ENCODE results near the gene PNMA6F. TPM values are rescaled to one million over a fixed set of nuclear protein-coding genes. Genes with fewer than 3 reads are reported as not detected.
A peak's percentile ranks its signal among the peaks of the same experiment; 100 is the strongest.

PNMA6F gene
- total and polyA plus RNA-seq, 2 donors (not counting 1 experiment from before 2014, with no cell fraction given) = not detected

- Histone ChIP-seq H3K4me3 (ENCODE audit: control extremely low read depth in 1 of 5, extremely low read depth in 1 of 5, insufficient read depth in 1 of 5, low read depth in 2 of 5, low read length in 4 of 5) (no peak overlapping the region), H3K27ac (ENCODE audit: low read length in 2 of 2) (peak overlapping the region; percentile 38 to 76), H3K4me2 (replicated peaks; ENCODE audit: low read depth, low read length, poor library complexity, severe bottlenecking) (peak overlapping the region; percentile 76), H2AFZ (ENCODE audit: insufficient read depth, low read depth, low read length, poor library complexity, severe bottlenecking) (peak overlapping the region; percentile 37), H3K79me2 (ENCODE audit: control insufficient read depth, insufficient read depth, low read length) (peaks cover 59% of the 10 kb centered on the region), H4K20me1 (ENCODE audit: control insufficient read depth, insufficient read depth, low read length, poor library complexity, severe bottlenecking) (no peaks in the 10 kb centered on the region), H3K36me3 (replicated peaks in 1 of 2; ENCODE audit: control extremely low read depth in 1 of 2, control insufficient read depth in 1 of 2, extremely low read depth in 1 of 2, insufficient read depth in 2 of 2, low read length in 1 of 2) (peaks cover 2 to 10% of the 10 kb centered on the region in 2 experiments), H3K9me3 (ENCODE audit: control extremely low read depth in 1 of 3, control insufficient read depth in 2 of 3, insufficient read depth in 1 of 3, low read length in 2 of 3) (peaks cover 0 to 1% (median 0%) of the 10 kb centered on the region in 3 donors), H3K4me1 (ENCODE audit: control insufficient read depth in 2 of 2, insufficient read depth in 2 of 2, low read length in 2 of 2) (peaks cover 34 to 35% of the 10 kb centered on the region in 2 donors), H3K27me3 (replicated peaks in 1 of 4; ENCODE audit: control extremely low read depth in 1 of 4, control insufficient read depth in 3 of 4, insufficient read depth in 4 of 4, low read length in 3 of 4) (no peaks in the 10 kb centered on the region), H3K9ac (ENCODE audit: low read length) (peak overlapping the region; percentile 74)
- Mint-ChIP-seq H3K9me3 (ENCODE audit: insufficient read depth) (no peaks in the 10 kb centered on the region), H3K27ac (peak overlapping the region; percentile 85), H3K27me3 (no peaks in the 10 kb centered on the region), H3K4me1 (peaks cover 50% of the 10 kb centered on the region), H3K4me3 (peak overlapping the region; percentile 84)
- TF ChIP-seq CTCF (IDR thresholded peaks at IDR 0.05) (no peak), EZH2 (IDR thresholded peaks at IDR 0.05; ENCODE audit: borderline replicate concordance, insufficient read depth, low read depth, low read length, poor library complexity, severe bottlenecking) (no peak)
- POLR2A ChIA-PET = no interaction called here
- CTCF ChIA-PET = no interaction called here
- ATAC-seq (ENCODE audit: low read depth) = no peak
- WGBS (ENCODE audit: insufficient coverage) = 30% methylated on average over 2 of the region's 11 CpGs
- intact Hi-C loops (cut with micrococcal nuclease) = no loop called here
- DNase-seq = peak; percentile 43
Measured at GRCh38 chrX:153336121-153336894, 14.7 kb upstream of the PNMA6F start.

- peaks cover 42% of the 10 kb centered on the region for H3K4me1 Mint-ChIP-seq
- no peaks in the 10 kb centered on the region for H3K27me3 Mint-ChIP-seq
Measured at GRCh38 chrX:153334654-153335295, 13.2 kb upstream of the PNMA6F start.

More at GRCh38 chrX:153334654-153335295, 13.2 kb upstream of the PNMA6F start:
- Mint-ChIP-seq H3K27ac (peak overlapping the region; percentile 80), H3K4me3 (peak overlapping the region; percentile 84), H3K9me3 (ENCODE audit: insufficient read depth) (no peaks in the 10 kb centered on the region)
- Histone ChIP-seq H3K36me3 (replicated peaks in 1 of 2; ENCODE audit: control extremely low read depth in 1 of 2, control insufficient read depth in 1 of 2, extremely low read depth in 1 of 2, insufficient read depth in 2 of 2, low read length in 1 of 2) (peaks cover 2 to 10% of the 10 kb centered on the region in 2 experiments), H3K79me2 (ENCODE audit: control insufficient read depth, insufficient read depth, low read length) (peaks cover 47% of the 10 kb centered on the region), H3K27me3 (replicated peaks in 1 of 4; ENCODE audit: control extremely low read depth in 1 of 4, control insufficient read depth in 3 of 4, insufficient read depth in 4 of 4, low read length in 3 of 4) (no peaks in the 10 kb centered on the region), H2AFZ (ENCODE audit: insufficient read depth, low read depth, low read length, poor library complexity, severe bottlenecking) (peak overlapping the region; percentile 65), H4K20me1 (ENCODE audit: control insufficient read depth, insufficient read depth, low read length, poor library complexity, severe bottlenecking) (no peaks in the 10 kb centered on the region), H3K9ac (ENCODE audit: low read length) (peak overlapping the region; percentile 74), H3K4me1 (ENCODE audit: control insufficient read depth in 2 of 2, insufficient read depth in 2 of 2, low read length in 2 of 2) (peaks cover 34 to 35% of the 10 kb centered on the region in 2 donors), H3K27ac (ENCODE audit: low read length in 2 of 2) (peak overlapping the region; percentile 24 to 76), H3K4me3 (ENCODE audit: control extremely low read depth in 1 of 5, extremely low read depth in 1 of 5, insufficient read depth in 1 of 5, low read depth in 2 of 5, low read length in 4 of 5) (peak overlapping the region in 4 of 5 experiments; percentile 63 to 72 (median 68)), H3K9me3 (ENCODE audit: control extremely low read depth in 1 of 3, control insufficient read depth in 2 of 3, insufficient read depth in 1 of 3, low read length in 2 of 3) (no peaks in the 10 kb centered on the region), H3K4me2 (replicated peaks; ENCODE audit: low read depth, low read length, poor library complexity, severe bottlenecking) (peak overlapping the region; percentile 76)
- intact Hi-C loops (cut with micrococcal nuclease) = no loop called here
- DNase-seq (no peak), ATAC-seq (ENCODE audit: low read depth) (no peak)
- WGBS (ENCODE audit: insufficient coverage) = 63% methylated on average over 2 of the region's 16 CpGs
- TF ChIP-seq EZH2 (IDR thresholded peaks at IDR 0.05; ENCODE audit: borderline replicate concordance, insufficient read depth, low read depth, low read length, poor library complexity, severe bottlenecking) (no peak), CTCF (IDR thresholded peaks at IDR 0.05) (no peak)
- ChIA-PET CTCF (no interaction called here), POLR2A (no interaction called here)
